ENCODE results near the gene RBMS1.
"Not testable (repeated sequence)": the region's sequence is repeated elsewhere in the genome, so short reads cannot be mapped to it uniquely, and the experiment has no call there.

Gene RBMS1

GRCh38 chr2:160440888-160441287 is 52.7 kb downstream of the RBMS1 start:
- no peak for DNase-seq
- H2AFZ ChIP-seq (ENCODE audit: low read length) = no peak overlapping the region
- no peaks in the 10 kb centered on the region for H3K4me1 ChIP-seq (ENCODE audit: low read length)
- no peak overlapping the region for H3K9ac ChIP-seq (ENCODE audit: low read length)
- H3K36me3 ChIP-seq (replicated peaks; ENCODE audit: insufficient read depth, low read length) = no peaks in the 10 kb centered on the region
- H3F3A ChIP-seq (ENCODE audit: insufficient read depth, low read length) = no peaks in the 10 kb centered on the region
- no peak for TF ChIP-seq CTCF (IDR thresholded peaks at IDR 0.05; ENCODE audit: low read length)
- TF ChIP-seq EZH2phosphoT487 (IDR thresholded peaks at IDR 0.05; ENCODE audit: low read length) = no peak
- no peak for TF ChIP-seq EZH2 (optimal IDR thresholded peaks at IDR 0.05; ENCODE audit: low read depth, low read length)
- H3K27ac ChIP-seq (ENCODE audit: low read length) = no peak overlapping the region
- no peaks in the 10 kb centered on the region for H3K9me3 ChIP-seq (replicated peaks; ENCODE audit: insufficient read depth, low read length)
- H4K20me1 ChIP-seq (ENCODE audit: insufficient read depth, low read length) = no peaks in the 10 kb centered on the region
- H3K79me2 ChIP-seq (ENCODE audit: low read length) = no peaks in the 10 kb centered on the region
- H3K4me2 ChIP-seq (ENCODE audit: low read depth, low read length) = no peak overlapping the region
- no peak overlapping the region for H3K4me3 ChIP-seq (ENCODE audit: low read length)
- no peaks in the 10 kb centered on the region for H3K27me3 ChIP-seq (replicated peaks; ENCODE audit: insufficient read depth, low read length)
- H3K9me2 ChIP-seq (replicated peaks; ENCODE audit: insufficient read depth, low read length) = no peaks in the 10 kb centered on the region

GRCh38 chr2:160439038-160439437 is 54.6 kb downstream of the RBMS1 start:
- H3K4me2 ChIP-seq (ENCODE audit: low read depth, low read length); H3K9ac ChIP-seq (ENCODE audit: low read length): not testable (repeated sequence)

GRCh38 chr2:160437273-160437672 is 56.3 kb downstream of the RBMS1 start:
- no peak overlapping the region for H3K4me2 ChIP-seq (ENCODE audit: low read depth, low read length)
- H3F3A ChIP-seq (ENCODE audit: insufficient read depth, low read length) = no peaks in the 10 kb centered on the region
- H2AFZ ChIP-seq (ENCODE audit: low read length) = no peak overlapping the region
- no peaks in the 10 kb centered on the region for H3K9me3 ChIP-seq (replicated peaks; ENCODE audit: insufficient read depth, low read length)
- H3K4me3 ChIP-seq (ENCODE audit: low read length) = no peak overlapping the region
- DNase-seq = no peak
- H3K36me3 ChIP-seq (replicated peaks; ENCODE audit: insufficient read depth, low read length) = no peaks in the 10 kb centered on the region
- H3K9me2 ChIP-seq (replicated peaks; ENCODE audit: insufficient read depth, low read length) = no peaks in the 10 kb centered on the region
- no peaks in the 10 kb centered on the region for H3K79me2 ChIP-seq (ENCODE audit: low read length)
- no peaks in the 10 kb centered on the region for H3K27me3 ChIP-seq (replicated peaks; ENCODE audit: insufficient read depth, low read length)
- H3K9ac ChIP-seq (ENCODE audit: low read length) = no peak overlapping the region
- TF ChIP-seq CTCF (IDR thresholded peaks at IDR 0.05; ENCODE audit: low read length) (no peak), EZH2 (optimal IDR thresholded peaks at IDR 0.05; ENCODE audit: low read depth, low read length) (no peak), EZH2phosphoT487 (IDR thresholded peaks at IDR 0.05; ENCODE audit: low read length) (no peak)
- no peak overlapping the region for H3K27ac ChIP-seq (ENCODE audit: low read length)
- no peaks in the 10 kb centered on the region for H3K4me1 ChIP-seq (ENCODE audit: low read length)
- no peaks in the 10 kb centered on the region for H4K20me1 ChIP-seq (ENCODE audit: insufficient read depth, low read length)

More at GRCh38 chr2:160439038-160439437, 54.6 kb downstream of the RBMS1 start:
- H3K9me2 ChIP-seq (replicated peaks; ENCODE audit: insufficient read depth, low read length); H2AFZ ChIP-seq (ENCODE audit: low read length); H3K36me3 ChIP-seq (replicated peaks; ENCODE audit: insufficient read depth, low read length); H3K27ac ChIP-seq (ENCODE audit: low read length); H3K79me2 ChIP-seq (ENCODE audit: low read length); H3K9me3 ChIP-seq (replicated peaks; ENCODE audit: insufficient read depth, low read length); H3K4me1 ChIP-seq (ENCODE audit: low read length); H3F3A ChIP-seq (ENCODE audit: insufficient read depth, low read length); H4K20me1 ChIP-seq (ENCODE audit: insufficient read depth, low read length); H3K4me3 ChIP-seq (ENCODE audit: low read length); H3K27me3 ChIP-seq (replicated peaks; ENCODE audit: insufficient read depth, low read length); DNase-seq: not testable (repeated sequence)

GRCh38 chr2:160434254-160434948 is 59.2 kb downstream of the RBMS1 start:
- Histone ChIP-seq H3K4me2 (ENCODE audit: low read depth, low read length) (no peak overlapping the region), H4K20me1 (ENCODE audit: insufficient read depth, low read length) (no peaks in the 10 kb centered on the region), H3K9ac (ENCODE audit: low read length) (no peak overlapping the region), H3K9me3 (replicated peaks; ENCODE audit: insufficient read depth, low read length) (no peaks in the 10 kb centered on the region), H3K36me3 (replicated peaks; ENCODE audit: insufficient read depth, low read length) (no peaks in the 10 kb centered on the region), H3K4me1 (ENCODE audit: low read length) (peaks cover 12% of the 10 kb centered on the region; the same call in 1 of the 2 replicates), H3K4me3 (ENCODE audit: low read length) (no peak overlapping the region), H2AFZ (ENCODE audit: low read length) (no peak overlapping the region), H3K79me2 (ENCODE audit: low read length) (no peaks in the 10 kb centered on the region), H3K9me2 (replicated peaks; ENCODE audit: insufficient read depth, low read length) (no peaks in the 10 kb centered on the region), H3F3A (ENCODE audit: insufficient read depth, low read length) (no peaks in the 10 kb centered on the region), H3K27me3 (replicated peaks; ENCODE audit: insufficient read depth, low read length) (no peaks in the 10 kb centered on the region), H3K27ac (ENCODE audit: low read length) (no peak overlapping the region)
- DNase-seq = no peak
- TF ChIP-seq EZH2 (optimal IDR thresholded peaks at IDR 0.05; ENCODE audit: low read depth, low read length) = no peak
- TF ChIP-seq CTCF (IDR thresholded peaks at IDR 0.05; ENCODE audit: low read length) = no peak
- no peak for TF ChIP-seq EZH2phosphoT487 (IDR thresholded peaks at IDR 0.05; ENCODE audit: low read length)

Data from MM.1S (cell line).